Hippocampal formation (tissue), 2 donors: ENCODE data around the gene CLEC16A.

Experiments
- DNase-seq, 2 donors: peaks; one replicate each; lab custom pipeline; 2025; lab: John Stamatoyannopoulos, UW

Gene CLEC16A

GRCh38 chr16:11175787-11176341 is 231.5 kb downstream of the CLEC16A start:
- DNase-seq, result no peak

DNA sequence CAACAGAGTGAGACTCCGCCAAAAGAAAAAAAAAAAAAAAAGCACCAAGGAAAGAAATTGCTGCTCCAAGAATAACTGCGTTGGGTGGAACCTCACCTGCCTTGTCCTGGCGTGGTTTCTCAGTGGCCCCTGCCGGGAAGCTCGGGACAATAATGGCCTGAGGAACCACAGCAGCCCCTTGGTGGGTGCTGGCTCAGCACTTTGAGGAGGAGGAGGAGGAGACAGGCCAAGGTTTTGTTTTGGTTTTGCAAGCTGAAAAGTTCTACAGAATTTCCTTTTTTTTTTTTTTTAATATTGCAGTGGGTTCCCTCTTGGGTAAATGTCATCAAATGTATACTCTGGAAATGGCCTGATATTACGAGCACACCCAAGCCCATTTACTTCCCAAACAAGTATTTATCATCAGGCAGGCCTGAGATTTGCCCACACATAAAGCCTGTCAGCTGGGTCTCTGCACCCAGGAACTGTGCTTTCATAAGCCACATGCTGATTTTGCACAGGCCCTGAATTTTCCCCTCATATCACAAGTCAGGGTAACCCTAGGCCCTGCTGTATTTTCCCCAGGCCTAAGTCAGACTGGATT is 233.3 kb downstream of the CLEC16A start:
- DNase-seq, result no peak

DNA sequence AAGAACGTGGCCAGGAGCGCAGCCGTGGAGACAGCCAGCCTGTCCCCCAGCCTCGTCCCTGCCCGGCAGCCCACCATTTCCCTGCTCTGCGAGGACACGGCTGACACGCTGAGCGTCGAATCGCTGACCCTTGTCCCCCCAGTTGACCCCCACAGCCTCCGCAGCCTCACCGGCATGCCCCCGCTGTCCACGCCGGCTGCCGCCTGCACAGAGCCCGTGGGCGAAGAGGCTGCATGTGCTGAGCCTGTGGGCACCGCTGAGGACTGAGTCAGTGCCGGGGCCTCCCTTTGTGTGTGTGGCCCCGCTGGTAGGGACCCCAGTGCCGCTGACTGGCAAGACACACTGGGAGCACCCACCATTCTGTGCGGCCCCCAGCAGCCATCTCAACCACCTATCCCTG is 234.1 kb downstream of the CLEC16A start:
- DNase-seq, result no peak

DNA sequence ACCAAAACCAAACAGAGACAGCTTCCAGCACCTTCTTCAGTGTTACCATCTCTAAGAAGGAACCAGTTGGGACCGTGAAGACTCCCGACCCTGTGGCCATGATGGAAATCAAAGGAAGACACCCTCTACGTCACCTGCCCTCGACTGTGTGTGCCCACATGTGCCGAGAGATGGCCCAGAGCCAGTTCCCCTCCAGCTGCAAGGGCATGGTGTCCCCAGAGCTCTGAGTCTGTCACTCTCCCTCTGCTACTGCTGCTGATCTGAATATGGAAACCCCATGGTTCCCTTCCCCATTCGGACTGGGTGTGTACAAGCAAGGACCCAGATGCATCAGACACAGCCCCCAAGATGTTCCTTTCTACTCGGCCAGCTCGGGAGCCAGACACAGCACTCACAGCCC is 235.2 kb downstream of the CLEC16A start:
- no peak for DNase-seq

DNA sequence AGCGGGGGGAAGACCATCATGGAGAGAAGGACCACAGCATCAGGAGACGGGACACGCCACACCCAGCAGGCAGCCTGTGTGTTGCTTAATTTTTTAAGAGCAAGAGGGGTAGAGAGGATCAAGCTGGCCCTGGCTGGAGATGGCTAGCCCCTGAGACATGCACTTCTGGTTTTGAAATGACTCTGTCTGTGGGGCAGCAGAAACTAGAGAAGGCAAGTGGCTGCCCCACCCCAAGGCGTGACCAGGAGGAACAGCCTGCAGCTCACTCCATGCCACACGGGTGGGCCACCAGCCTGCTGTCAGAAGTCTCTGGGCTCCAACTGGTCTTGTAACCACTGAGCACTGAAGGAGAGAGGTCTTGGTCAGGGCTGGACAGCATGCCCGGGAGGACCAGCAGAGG is 236.1 kb downstream of the CLEC16A start:
- no peak for DNase-seq

- no peak for DNase-seq
Observed at GRCh38 chr16:11181242-11181898, 237.0 kb downstream of the CLEC16A start.

- no peak for DNase-seq
Observed at GRCh38 chr16:11181899-11182279, 237.5 kb downstream of the CLEC16A start.

- DNase-seq, result no peak
Observed at GRCh38 chr16:11182411-11182810, 238.0 kb downstream of the CLEC16A start.

DNA sequence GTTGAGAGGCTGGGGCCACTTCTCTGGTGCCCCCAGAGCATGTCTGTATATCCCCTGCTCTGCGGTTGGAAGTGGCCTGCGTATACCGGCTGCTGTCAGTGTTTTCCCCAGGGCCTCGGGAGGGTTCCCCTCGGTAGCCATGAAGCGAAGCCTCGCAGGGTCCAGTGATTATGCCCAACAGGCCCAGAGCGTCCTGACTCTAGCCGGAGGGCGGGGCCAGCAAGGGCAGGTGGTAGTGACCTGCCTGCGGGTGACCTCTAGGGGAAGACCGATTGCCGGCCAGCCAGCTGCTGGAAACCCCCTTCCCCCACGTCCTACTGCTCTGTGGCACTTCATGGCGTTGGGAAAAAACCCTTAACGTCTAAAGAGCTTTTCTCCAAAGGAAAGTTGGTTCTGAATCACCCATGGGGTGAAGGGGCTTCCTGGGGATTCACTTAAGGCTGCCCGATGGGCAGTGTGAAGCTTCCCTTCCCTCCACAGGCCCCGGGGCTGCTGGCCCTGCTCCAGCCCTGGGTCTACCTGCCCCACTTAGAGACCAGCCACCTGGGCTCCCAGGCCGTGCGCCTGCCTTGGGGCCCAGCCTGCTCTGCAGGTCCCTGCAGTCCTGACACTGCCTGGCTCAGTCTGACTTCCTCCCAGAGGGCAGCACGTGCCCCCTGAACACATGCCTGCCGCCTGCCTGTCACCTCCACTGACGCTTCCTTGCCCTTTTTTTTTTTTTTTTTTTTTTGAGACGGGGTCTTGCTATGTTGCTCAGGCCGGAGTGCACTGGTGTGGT is 238.9 kb downstream of the CLEC16A start:
- DNase-seq, result no peak

- no peak for DNase-seq
Observed at GRCh38 chr16:11183951-11184350, 239.6 kb downstream of the CLEC16A start.

GRCh38 chr16:11187522-11188023 is 243.2 kb downstream of the CLEC16A start:
- no peak for DNase-seq

- no peak for DNase-seq
Observed at GRCh38 chr16:11188801-11189740, 244.7 kb downstream of the CLEC16A start.

GRCh38 chr16:11190588-11191560 is 246.5 kb downstream of the CLEC16A start:
- DNase-seq, result no peak

DNA sequence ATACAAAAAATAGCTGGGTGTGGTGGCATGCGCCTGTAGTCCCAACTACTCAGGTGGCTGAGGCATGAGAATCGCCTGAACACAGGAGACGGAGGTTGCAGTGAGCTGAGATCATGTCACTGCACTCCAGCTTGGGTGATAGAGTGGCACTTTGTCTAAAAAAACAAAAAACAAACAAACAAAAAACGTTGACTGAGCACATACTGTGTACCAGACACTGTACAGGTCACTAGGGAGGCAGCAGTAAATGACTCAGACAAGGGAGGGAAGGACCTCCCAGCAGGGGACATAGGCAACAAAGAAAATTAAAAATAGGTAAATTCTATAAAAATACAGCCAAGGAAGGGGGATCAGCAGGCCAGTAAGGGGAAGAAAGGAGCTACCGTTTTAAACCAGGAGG is 247.3 kb downstream of the CLEC16A start:
- no peak for DNase-seq

DNA sequence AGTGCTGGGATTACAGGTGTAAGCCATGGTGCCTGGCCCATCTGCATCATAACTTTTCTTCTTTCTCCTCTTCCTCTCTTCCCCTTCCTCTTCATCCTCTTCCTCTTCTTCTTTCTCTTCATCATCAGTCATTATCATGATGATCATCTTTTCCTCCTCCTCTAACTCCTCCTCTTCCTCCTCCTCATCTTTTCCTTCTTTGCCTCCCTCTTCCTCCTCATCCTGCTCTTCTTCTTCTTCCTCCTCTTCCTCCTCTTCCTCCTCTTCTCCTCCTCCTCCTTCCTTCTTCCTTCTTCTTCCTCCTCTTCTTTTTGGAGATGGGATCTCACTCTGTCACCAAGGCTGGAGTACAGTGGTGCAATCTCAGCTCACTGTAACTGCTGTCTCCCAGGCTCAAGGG is 249.1 kb downstream of the CLEC16A start:
- no peak for DNase-seq

DNA sequence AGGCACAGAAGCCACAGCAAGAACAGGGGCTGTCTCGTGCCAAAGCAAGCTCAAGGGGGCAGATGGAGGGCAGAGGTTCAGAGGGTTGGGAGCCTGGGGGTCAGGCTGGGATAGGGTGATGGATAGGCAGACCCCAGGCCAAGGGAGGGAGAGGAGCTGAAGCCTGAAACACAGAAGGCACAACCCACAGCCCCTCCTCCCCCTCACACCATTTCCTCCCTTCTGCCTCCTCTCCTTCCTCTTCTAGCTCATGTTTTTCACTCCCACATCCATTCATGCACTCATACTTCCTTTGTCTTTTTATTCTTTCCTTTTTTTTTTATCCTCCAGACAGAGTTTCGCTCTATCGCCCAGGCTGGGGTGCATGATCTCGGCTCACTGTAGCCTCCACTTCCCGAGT is 250.5 kb downstream of the CLEC16A start:
- DNase-seq, result no peak

DNA sequence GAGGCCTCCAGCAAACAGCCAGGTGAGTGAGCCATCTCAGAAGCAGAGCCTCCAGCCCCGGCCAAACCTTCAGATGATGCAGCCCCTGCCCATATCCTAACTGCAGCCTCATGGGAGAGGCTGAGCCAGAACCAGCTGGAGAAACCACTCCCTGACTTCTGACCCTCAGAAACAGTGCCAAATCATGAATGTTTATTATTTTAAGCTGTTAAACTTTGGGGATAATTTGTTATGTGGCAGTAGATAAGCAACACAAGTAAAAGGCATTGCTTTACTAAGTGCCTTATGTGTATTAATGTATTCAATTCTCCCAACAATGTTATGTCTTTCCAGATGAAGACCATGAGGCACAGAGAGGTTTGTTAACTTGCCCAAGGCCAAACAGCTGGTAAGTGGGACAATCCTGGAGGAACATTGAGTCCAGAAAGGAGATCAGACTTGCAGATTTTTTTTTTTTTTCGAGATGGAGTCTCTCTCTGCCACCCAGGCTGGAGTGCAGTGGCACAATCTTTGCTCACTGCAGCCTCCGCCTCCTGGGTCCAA is 252.0 kb downstream of the CLEC16A start:
- DNase-seq, result no peak

- no peak for DNase-seq
Observed at GRCh38 chr16:11198375-11198774, 254.0 kb downstream of the CLEC16A start.

GRCh38 chr16:11198828-11199227 is 254.5 kb downstream of the CLEC16A start:
- DNase-seq, result no peak

DNA sequence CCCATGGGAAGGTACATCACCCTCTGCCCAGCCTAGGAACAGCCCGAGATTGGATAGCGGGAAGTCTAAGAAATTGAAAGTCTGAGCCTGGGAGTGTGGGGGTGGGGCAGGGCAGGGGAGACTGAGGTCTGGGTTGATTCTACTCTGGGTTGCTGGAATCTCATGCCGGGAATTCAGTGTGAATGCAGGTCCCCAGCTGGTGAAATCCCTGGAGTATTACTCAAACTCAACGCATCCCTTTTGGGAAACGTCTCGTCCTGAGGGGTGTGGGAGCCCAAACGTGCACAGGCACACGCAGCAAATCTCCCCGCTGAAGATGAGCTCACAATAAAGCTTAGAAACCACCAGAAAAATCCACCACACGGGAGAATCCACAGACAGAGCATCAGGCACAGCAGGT is 256.2 kb downstream of the CLEC16A start:
- no peak for DNase-seq
